DMS153 treated with DMSO at 0.1 percent for 48 hours (cell line): ENCODE measurements around the gene RGS7BP.
"Not testable (repeated sequence)": the region's sequence is repeated elsewhere in the genome, so short reads cannot be mapped to it uniquely, and the experiment has no call there.

Source experiments
- DNase-seq: peaks from one replicate; lab custom pipeline; 2025; ENCODE audit not compliant: unreplicated experiment; lab: John Stamatoyannopoulos, UW

Gene RGS7BP

DNA sequence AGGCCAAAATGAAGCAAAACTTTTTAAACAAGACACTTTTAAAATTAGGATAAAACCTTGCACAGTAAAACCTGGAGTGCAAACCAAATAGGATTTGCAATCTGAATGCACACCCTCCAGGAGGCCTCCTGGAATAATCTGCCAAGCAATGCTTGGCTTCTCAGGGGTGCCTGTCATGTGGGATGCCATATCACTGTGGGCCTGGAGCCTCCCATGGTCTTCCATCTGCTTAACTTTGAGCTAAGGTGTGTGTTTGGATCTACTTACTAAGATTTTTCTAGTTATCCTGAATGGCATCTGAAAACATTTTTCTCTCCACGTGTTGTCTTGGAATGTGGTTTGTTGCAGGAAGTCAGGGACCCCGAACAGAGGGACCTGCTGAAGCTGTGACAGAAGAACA, 52.1 kb downstream of the RGS7BP start:
- DNase-seq = no peak

- DNase-seq = not testable (repeated sequence)
Measured at GRCh38 chr5:64558641-64559040, 52.8 kb downstream of the RGS7BP start.

DNA sequence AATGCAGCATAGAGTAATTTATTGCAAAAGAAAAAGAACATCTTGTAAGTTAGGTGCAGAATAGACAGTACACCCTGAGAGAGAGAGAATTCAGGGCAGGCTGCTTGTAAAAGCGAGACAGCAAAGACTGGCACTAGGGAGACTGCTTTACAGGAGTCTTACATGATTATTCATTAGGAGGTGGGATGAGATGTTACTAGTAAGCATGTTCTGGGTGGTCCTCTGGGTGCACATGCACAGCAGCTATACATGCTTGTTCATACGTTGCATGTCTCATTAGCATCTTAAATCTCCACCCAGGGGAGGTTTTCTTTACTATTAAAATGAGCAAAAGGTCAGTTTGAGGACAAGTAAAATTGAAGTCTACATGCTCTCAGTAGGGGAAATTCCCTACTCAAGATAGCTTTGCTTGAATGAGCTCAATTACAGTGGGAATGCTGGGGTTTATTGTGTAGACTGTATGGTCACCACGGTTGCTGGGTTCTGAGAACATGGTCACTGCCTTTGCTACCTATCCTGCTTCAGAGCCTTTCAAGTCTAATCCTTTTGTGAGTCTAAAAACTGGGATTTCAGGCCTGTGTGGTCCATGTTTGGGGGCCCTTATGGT, 60.6 kb downstream of the RGS7BP start:
- no peak for DNase-seq

GRCh38 chr5:64569858-64570257, 64.0 kb downstream of the RGS7BP start:
- no peak for DNase-seq

GRCh38 chr5:64570395-64570996, 64.7 kb downstream of the RGS7BP start:
- no peak for DNase-seq

DNA sequence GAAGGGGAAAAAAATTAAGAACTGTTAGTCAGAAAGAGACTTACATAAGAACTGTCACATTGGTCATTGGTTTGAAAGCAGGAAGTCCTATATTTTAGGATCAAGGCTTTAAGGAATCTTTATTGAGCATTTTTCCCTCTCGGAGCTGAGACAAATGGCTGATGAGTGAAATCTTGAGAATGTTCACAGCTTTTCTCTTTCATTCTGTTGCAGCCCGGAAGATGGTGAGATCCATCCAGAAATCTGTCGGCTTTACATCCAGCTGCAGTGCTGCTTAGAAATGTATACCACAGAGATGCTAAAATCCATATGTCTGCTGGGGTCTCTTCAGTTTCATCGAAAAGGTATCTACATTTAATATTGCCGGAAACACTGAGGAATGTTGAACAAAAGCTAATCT, 69.7 kb downstream of the RGS7BP start:
- no peak for DNase-seq

GRCh38 chr5:64576250-64576649, 70.4 kb downstream of the RGS7BP start:
- no peak for DNase-seq

DNA sequence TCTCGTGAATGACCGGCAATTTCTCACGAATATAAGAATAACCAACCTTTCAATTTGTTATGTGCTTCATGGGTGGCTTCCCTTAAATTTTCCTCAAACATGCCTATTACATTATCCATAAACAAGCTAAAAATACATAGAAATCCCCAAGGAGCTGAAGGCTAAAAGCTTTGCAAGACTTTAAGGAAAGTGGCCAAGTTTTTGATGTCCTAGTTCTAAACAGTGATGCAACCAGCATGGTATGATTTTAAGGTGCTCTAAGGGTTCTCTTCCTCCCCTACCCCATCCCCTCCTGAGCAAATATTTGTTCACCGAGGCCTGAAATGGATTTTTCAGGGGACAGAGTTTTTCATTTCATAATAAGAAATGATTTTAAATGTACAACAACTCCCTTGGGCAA, 79.8 kb downstream of the RGS7BP start:
- DNase-seq = no peak

- no peak for DNase-seq
Measured at GRCh38 chr5:64587370-64587769, 81.6 kb downstream of the RGS7BP start.

- DNase-seq = no peak
Measured at GRCh38 chr5:64592730-64593341, 87.0 kb downstream of the RGS7BP start.

DNA sequence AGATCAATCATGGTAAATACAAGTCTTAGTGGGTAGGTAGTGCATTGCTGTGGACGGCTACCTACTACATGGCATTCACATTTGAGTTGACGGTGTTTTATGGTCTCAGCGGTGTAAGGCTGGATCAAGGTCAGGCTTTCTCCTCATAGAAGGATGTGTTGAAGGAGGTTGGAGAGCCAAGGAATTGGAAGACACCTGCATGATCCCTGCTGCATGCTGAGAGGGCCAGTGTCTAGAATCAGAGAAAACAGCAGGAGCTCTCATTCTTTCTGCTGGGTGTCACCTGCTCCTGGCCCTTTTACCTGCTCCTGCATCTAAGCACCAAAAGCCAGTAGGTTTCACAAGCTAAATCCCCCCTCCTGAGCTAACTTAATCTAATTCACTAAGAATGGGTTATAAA, 88.2 kb downstream of the RGS7BP start:
- DNase-seq = no peak

DNA sequence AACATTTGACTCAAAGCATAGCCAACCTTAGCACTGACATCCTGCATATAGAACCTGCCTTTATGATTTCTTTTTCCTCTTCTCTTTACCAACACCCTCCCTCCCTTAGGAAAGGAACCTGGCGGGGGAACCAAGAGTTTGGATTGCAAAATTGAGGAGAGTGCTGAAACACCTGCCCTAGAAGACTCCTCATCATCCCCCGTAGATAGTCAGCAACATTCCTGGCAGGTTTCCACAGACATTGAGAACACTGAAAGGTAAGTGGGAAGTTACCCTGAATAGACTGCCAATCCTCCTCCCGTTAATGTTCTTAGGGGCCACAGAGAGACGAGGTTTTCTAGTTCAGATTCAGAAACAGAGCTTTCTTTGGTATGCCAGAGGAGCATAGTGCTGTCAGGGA, 88.8 kb downstream of the RGS7BP start:
- DNase-seq = no peak

DNA sequence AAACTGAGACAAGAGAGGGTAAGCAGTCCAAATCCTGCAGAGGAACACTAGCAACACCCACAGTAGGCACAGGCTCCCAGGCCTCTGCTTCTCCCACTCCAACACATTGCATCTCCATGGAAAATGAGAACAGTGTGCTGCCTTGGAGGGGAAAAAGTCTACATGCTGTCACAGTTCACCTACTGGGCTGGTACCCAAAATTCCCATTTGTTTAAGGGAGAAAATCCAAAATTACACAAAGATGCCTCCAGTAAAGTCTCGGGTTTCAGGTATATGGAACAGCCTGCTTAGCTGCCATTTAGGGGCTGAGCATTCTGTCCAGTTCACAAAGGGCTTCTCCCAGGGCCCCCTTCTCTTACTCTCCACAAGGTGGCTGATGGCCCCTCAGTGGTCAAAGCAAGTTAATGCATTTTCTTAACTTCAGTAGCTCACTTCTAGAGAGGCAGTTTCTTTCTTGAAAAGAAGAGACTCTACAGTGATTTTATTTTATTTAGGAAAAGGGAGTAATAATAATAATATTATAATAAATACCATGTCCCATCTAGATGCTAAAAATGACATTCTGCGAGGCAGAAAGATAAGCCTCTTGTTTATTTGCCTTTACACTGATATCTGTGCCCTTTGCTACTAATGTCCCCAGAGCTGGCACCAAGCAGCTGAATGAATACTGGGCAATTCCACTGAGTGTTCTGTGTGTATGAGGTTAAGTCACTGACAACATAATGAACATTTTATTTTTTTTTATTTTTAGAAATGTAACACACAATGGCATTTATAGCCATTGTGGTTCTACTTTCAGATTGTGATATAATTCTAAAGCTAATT, 89.4 kb downstream of the RGS7BP start:
- DNase-seq = no peak

DNA sequence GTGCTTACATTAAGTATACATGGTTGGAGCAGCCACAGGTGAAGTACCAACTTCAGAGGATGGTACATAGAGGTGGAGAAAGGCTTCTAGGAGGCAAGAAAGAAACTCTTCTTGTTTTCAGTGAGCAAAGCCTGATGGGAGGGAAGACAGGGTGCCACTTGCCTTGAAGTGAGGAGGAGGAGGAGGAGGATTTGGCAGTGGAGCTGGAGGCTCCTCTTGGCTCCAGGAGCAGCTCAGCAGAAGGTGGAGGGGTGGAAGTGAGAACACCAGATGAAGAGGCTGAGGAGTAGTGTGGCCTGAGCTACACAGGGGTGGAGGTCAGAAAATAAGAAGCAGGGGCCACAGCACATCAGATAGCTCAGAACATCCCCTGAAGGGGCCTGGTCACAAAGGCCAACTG, 93.4 kb downstream of the RGS7BP start:
- DNase-seq = no peak

DNA sequence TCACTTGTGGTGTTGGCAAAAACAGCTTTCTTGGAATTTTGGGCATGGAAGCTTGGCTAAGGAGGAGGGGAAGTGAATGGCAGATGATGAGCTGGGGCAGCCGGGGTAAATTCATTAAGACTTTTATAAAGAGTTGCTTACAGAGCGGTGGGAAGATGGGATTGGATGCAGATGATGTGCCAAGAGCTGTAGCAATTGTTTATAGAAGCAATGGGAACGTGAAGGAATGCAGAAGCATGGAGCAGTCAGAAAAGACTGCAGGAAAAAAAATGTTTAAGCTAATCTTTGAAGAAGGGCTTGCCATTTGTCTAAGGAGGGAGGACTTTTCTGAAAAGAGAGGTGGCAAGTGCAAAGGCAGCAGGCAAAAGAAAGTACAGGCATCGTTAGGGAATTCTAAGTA, 97.9 kb downstream of the RGS7BP start:
- no peak for DNase-seq

- DNase-seq = no peak
Measured at GRCh38 chr5:64606926-64607325, 101.1 kb downstream of the RGS7BP start.

DNA sequence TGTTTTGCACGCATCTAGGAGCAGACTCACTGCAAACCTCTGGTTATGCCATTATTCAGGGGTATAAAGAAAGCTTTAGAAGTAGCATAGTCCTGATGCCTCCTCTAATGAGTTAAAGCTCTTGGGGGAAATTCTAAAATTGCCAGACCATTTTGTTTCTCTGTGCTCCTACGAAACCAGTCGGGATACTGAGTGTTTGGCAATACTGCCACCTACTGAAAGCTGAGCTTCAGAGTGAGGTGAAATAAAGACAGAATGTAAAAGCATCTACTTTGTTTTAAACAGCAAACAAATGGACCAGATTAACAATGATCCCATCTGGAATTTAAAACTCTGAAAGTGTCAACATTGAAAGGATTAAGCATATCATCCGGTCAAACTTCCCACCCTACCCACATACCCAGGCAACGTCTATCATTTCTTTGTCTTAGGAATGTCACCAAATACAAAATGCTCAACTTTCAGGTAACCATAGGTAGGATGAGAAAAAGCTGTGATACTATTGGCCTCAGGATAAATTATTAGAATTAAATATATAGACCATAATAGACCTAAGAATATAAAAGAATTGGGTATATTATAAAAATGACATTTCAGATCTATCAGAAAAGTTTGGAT, 106.6 kb downstream of the RGS7BP start:
- no peak for DNase-seq

DNA sequence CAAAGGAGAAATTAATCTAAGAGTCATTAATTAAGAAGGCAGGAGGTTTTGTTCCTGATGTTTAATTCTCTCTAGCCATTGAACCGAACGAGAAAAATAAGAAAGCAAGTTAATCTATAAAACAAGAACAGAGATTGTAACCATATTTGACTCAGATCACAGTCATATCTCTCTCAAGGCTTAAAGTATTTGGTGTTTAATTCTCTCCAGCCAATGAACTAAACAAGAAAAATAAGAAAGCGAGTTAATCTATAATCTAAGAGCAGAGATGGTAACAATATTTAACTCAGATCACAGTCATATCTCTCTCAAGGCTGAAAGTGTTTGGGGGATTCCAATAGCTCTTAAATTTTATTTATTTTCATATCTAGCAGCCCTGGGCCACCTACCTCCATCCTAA, 110.1 kb downstream of the RGS7BP start:
- no peak for DNase-seq

GRCh38 chr5:64619609-64620008, 113.8 kb downstream of the RGS7BP start:
- DNase-seq = no peak

DNA sequence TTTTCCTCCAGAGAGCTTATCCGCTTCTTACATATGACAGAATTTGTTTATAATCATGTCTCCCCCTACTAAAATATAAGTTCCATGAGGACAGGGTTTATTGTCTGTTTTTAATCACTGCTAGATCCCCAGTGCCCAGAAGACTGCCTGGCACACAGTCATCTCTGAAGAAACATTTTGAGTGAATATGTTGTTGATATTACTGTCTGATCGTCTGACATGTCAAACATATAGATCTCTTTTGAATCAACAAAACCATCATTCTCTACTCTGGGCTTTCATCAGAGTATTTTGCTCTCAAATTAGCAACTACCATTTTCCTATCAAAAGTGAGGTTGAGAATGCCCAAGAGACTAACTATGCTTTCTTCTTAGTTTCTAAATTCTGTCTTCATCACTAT, 117.2 kb downstream of the RGS7BP start:
- DNase-seq = no peak

GRCh38 chr5:64625678-64626077, 119.9 kb downstream of the RGS7BP start:
- DNase-seq = no peak

GRCh38 chr5:64628901-64629300, 123.1 kb downstream of the RGS7BP start:
- DNase-seq = no peak
